ENCODE data around the gene ZNF175. TPM values are rescaled to one million over a fixed set of nuclear protein-coding genes. Genes with fewer than 3 reads are reported as not detected.

ZNF175 gene
- total RNA-seq, 4 donors from 2014 or later: 3.6 to 5.8 (median 4.9) TPM

- H3K9me3 ChIP-seq: no peaks in the 10 kb centered on the region
- 63% methylated on average over 10 of the region's 10 CpGs for WGBS
- no peak for TF ChIP-seq POLR2AphosphoS5 (IDR thresholded peaks at IDR 0.05)
- no peak for TF ChIP-seq CTCF (IDR thresholded peaks at IDR 0.05)
- TF ChIP-seq POLR2A (IDR thresholded peaks at IDR 0.05; ENCODE audit: low read depth): no peak
- TF ChIP-seq EP300 (IDR thresholded peaks at IDR 0.05): no peak
- H3K27ac ChIP-seq (replicated peaks in 1 of 4): no peak overlapping the region
- no peaks in the 10 kb centered on the region for H3K36me3 ChIP-seq
- H3K4me1 ChIP-seq: no peaks in the 10 kb centered on the region
- DNase-seq (ENCODE audit: extremely low spot score): no peak
- peaks cover 0 to 66% (median 0%) of the 10 kb centered on the region in 4 donors for H3K27me3 ChIP-seq
- intact Hi-C loops (cut with DNase I): no loop called here
- no peak overlapping the region for H3K4me3 ChIP-seq
Observed at GRCh38 chr19:51546650-51547396, 24.3 kb upstream of the ZNF175 start.

- Histone ChIP-seq H3K4me3 (no peak overlapping the region), H3K27me3 (peaks cover 0 to 72% (median 0%) of the 10 kb centered on the region in 4 donors), H3K9me3 (no peaks in the 10 kb centered on the region), H3K36me3 (no peaks in the 10 kb centered on the region), H3K27ac (replicated peaks in 1 of 4) (no peak overlapping the region), H3K4me1 (no peaks in the 10 kb centered on the region)
- DNase-seq (ENCODE audit: extremely low spot score): no peak
- no peak for TF ChIP-seq POLR2A (IDR thresholded peaks at IDR 0.05; ENCODE audit: low read depth)
- TF ChIP-seq EP300 (IDR thresholded peaks at IDR 0.05): no peak
- TF ChIP-seq POLR2AphosphoS5 (IDR thresholded peaks at IDR 0.05): no peak
- no peak for TF ChIP-seq CTCF (IDR thresholded peaks at IDR 0.05)
- WGBS: 43% methylated on average over 7 of the region's 7 CpGs
- intact Hi-C loops (cut with DNase I): no loop called here
Observed at GRCh38 chr19:51547397-51548212, 23.5 kb upstream of the ZNF175 start.

GRCh38 chr19:51548213-51548651 is 22.9 kb upstream of the ZNF175 start:
- 69% methylated on average over 5 of the region's 5 CpGs for WGBS

GRCh38 chr19:51548891-51549305 is 22.2 kb upstream of the ZNF175 start:
- intact Hi-C loops (cut with DNase I): no loop called here
- Histone ChIP-seq H3K36me3 (no peaks in the 10 kb centered on the region), H3K9me3 (no peaks in the 10 kb centered on the region), H3K27me3 (peaks cover 0 to 71% (median 0%) of the 10 kb centered on the region in 4 donors), H3K4me1 (no peaks in the 10 kb centered on the region), H3K27ac (replicated peaks in 1 of 4) (no peak overlapping the region), H3K4me3 (no peak overlapping the region)
- no peak for DNase-seq (ENCODE audit: extremely low spot score)
- TF ChIP-seq EP300 (IDR thresholded peaks at IDR 0.05) (no peak), POLR2AphosphoS5 (IDR thresholded peaks at IDR 0.05) (no peak), CTCF (IDR thresholded peaks at IDR 0.05) (no peak), POLR2A (IDR thresholded peaks at IDR 0.05; ENCODE audit: low read depth) (no peak)
- 60% methylated on average over 1 of the region's 4 CpGs for WGBS

More at GRCh38 chr19:51548213-51548651, 22.9 kb upstream of the ZNF175 start:
- no peak for TF ChIP-seq POLR2A (IDR thresholded peaks at IDR 0.05; ENCODE audit: low read depth)
- no peak for TF ChIP-seq EP300 (IDR thresholded peaks at IDR 0.05)
- TF ChIP-seq CTCF (IDR thresholded peaks at IDR 0.05): no peak
- TF ChIP-seq POLR2AphosphoS5 (IDR thresholded peaks at IDR 0.05): no peak
- H3K9me3 ChIP-seq: no peaks in the 10 kb centered on the region
- no peak for DNase-seq (ENCODE audit: extremely low spot score)
- peaks cover 0 to 72% (median 0%) of the 10 kb centered on the region in 4 donors for H3K27me3 ChIP-seq
- no peak overlapping the region for H3K27ac ChIP-seq (replicated peaks in 1 of 4)
- H3K36me3 ChIP-seq: no peaks in the 10 kb centered on the region
- H3K4me1 ChIP-seq: no peaks in the 10 kb centered on the region
- no peak overlapping the region for H3K4me3 ChIP-seq
- intact Hi-C loops (cut with DNase I): no loop called here
